A204.1 (cell line): ENCODE results near the gene CYP26B1.

Experiments
- FAIRE-seq: peaks from 2 replicates; lab custom pipeline; 2012; peaks lifted over from hg19 to GRCh38; lab: Jason Lieb, UNC

CYP26B1 gene

DNA sequence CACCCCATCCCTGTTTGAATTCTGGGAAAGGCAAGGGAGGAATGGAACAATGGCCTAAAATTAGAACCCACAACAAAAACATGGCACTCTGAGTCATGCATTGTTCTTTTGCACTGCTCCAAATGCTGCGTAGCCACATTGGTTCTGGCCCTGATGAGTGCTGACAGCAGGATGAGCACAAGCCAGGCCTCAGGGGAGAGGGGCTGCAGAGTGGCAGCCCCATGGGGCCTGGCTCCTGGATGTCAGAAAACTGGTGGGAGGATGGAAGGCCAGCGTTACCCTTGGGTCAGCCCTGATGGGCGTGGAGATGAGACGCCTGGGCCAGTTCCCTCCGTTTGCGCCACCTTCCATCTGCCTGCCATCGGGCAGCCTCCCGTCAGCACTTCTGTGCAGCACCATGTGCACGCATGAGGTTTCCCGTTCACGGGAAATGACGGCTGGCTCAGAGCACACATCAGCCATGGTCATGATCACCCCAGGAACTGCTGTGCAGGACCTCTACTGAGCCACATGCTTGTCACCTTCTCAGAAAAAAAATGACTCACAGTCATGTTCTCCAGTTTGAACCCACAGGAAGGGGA, 65.6 kb downstream of the CYP26B1 start:
- FAIRE-seq = no peak

DNA sequence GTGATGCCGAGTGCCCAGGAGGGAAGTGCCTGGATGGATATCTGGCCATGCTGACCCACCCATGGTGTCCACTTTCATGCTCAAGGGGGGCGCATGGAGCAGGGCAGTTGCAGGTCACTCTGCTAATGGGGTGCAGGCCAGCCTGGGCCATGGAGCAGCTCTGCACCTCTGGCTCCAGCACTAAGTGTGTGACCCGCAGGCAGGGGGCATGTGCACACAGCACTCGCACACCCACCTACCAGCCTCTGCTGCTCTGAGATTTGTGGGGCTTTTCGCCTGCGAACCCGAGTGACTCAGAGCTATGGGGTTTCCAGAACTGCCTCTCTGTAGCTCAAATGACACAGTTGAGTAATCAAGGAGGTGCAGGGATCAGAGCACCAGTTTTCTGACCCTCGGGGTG, 66.2 kb downstream of the CYP26B1 start:
- no peak for FAIRE-seq

DNA sequence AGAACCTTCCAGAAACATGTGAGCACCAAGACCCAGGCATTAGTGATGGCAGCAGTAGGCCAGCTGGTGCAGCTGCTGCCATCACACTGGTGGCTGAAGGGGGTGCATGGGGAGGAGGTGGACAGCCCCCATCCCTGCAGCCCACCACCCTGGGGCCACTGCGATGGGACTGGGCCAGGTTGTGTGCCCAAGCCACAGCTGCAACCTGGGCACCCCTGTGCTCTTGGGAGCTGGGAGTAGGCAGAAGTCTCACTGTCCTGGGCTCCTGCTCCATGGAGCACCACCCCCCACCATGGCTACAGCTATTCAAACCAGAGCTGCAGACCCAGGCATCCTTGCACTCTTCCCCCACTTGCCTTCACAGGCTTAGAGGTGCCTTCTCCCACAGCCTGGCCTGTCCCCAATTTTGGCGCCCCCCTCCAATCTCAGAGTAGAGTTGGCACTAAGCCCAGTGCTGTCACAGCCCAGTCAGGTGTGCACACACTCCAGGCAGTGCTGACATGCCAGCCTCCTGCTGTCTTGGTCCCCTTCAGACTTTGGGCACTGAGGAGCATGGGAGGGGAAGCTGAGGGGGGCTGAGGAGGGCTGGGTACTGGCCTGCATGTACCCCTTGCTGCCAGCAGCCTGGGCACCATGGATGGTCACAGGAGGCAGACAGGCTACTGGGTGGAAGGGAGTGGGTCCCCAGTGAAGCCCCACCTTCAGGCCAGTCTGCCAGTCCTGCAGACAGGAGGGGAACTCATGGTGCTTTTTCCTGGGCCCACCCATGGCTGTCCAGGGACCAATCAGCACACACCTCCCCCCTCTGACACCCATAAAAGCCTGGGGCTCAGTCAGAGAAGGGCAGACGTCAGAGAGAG, 67.1 kb downstream of the CYP26B1 start:
- FAIRE-seq = no peak
